Muscle layer of colon (tissue), 2 donors: ENCODE results near the gene NGDN.
A peak's percentile ranks its signal among the peaks of the same experiment; 100 is the strongest.

Source experiments
- H3K27ac ChIP-seq: one replicate; pipeline ENCODE4 v1.7.0; 2013; ENCODE audit warnings: low read depth, mild to moderate bottlenecking, low read length, moderate library complexity
- H3K27me3 ChIP-seq, 2 donors: one replicate each; pipeline ENCODE4 v1.7.0; 2013; ENCODE audit warnings: low read length in 2 of 2, mild to moderate bottlenecking in 2 of 2; ENCODE audit not compliant: insufficient read depth in 2 of 2, control insufficient read depth in 1 of 2
- H3K36me3 ChIP-seq: one replicate; pipeline ENCODE4 v1.7.0; 2013; ENCODE audit warnings: mild to moderate bottlenecking, low read length; ENCODE audit not compliant: insufficient read depth
- H3K4me1 ChIP-seq: one replicate; pipeline ENCODE4 v1.7.0; 2013; ENCODE audit warnings: mild to moderate bottlenecking, low read length; ENCODE audit not compliant: insufficient read depth
- H3K4me3 ChIP-seq, 2 donors: one replicate each; pipeline ENCODE4 v1.7.0; 2013; ENCODE audit warnings: low read length in 2 of 2, low read depth in 1 of 2, mild to moderate bottlenecking in 1 of 2, moderate library complexity in 1 of 2
- H3K9ac ChIP-seq: one replicate; pipeline ENCODE4 v1.7.0; 2013; ENCODE audit warnings: low read length
- H3K9me3 ChIP-seq: one replicate; pipeline ENCODE4 v1.7.0; 2013; ENCODE audit warnings: mild to moderate bottlenecking, low read length
- donor health status: abdominal sarcoma.
- donor health status: Adenocarcinoma of cecum.

The NGDN gene

GRCh38 chr14:23457587-23458445 is 11.7 kb upstream of the NGDN start:
- Histone ChIP-seq H3K36me3 (no peaks in the 10 kb centered on the region), H3K4me1 (no peaks in the 10 kb centered on the region), H3K9me3 (no peaks in the 10 kb centered on the region), H3K27ac (no peak overlapping the region), H3K4me3 (no peak overlapping the region), H3K27me3 (no peaks in the 10 kb centered on the region), H3K9ac (no peak overlapping the region)

- Histone ChIP-seq H3K36me3 (no peaks in the 10 kb centered on the region), H3K4me3 (no peak overlapping the region), H3K9me3 (no peaks in the 10 kb centered on the region), H3K9ac (no peak overlapping the region), H3K27me3 (no peaks in the 10 kb centered on the region), H3K27ac (no peak overlapping the region), H3K4me1 (no peaks in the 10 kb centered on the region)
Measured at GRCh38 chr14:23460960-23461359, 8.5 kb upstream of the NGDN start.

DNA sequence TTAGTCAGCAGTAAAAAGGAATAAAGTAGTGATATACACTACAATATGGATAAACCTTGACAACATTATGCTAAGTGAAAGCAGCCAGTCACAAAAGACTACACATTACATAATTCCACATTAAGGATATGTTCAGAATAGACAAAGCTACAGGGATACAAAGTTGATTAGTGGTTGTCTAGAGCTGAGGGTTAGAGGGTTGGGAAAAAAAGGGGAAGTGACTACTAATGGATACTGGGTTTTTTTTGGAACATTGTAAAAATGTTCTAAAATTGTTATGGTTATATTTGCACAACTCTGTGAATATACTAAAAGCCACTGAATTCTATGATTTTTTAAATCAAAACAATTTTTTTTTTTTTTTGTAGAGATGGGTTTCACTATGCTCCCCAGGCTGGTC is 4.8 kb upstream of the NGDN start:
- H3K27me3 ChIP-seq = no peaks in the 10 kb centered on the region
- no peaks in the 10 kb centered on the region for H3K9me3 ChIP-seq
- no peak overlapping the region for H3K4me3 ChIP-seq
- H3K9ac ChIP-seq = no peak overlapping the region
- peaks cover 6% of the 10 kb centered on the region for H3K4me1 ChIP-seq
- H3K27ac ChIP-seq = no peak overlapping the region
- H3K36me3 ChIP-seq = no peaks in the 10 kb centered on the region

- no peaks in the 10 kb centered on the region for H3K27me3 ChIP-seq
- no peaks in the 10 kb centered on the region for H3K9me3 ChIP-seq
- H3K4me3 ChIP-seq = no peak overlapping the region
- no peak overlapping the region for H3K9ac ChIP-seq
- no peaks in the 10 kb centered on the region for H3K36me3 ChIP-seq
- H3K4me1 ChIP-seq = peaks cover 10% of the 10 kb centered on the region
- no peak overlapping the region for H3K27ac ChIP-seq
Measured at GRCh38 chr14:23465261-23465660, 4.2 kb upstream of the NGDN start.

- H3K9me3 ChIP-seq = no peaks in the 10 kb centered on the region
- peak overlapping the region; percentile 56 for H3K27ac ChIP-seq
- H3K9ac ChIP-seq = no peak overlapping the region
- peaks cover 21% of the 10 kb centered on the region for H3K36me3 ChIP-seq
- H3K27me3 ChIP-seq = no peaks in the 10 kb centered on the region
- H3K4me3 ChIP-seq = peak overlapping the region; percentile 10 to 92
- H3K4me1 ChIP-seq = peaks cover 18% of the 10 kb centered on the region
Measured at GRCh38 chr14:23468704-23469126, 788 bp upstream of the NGDN start.

DNA sequence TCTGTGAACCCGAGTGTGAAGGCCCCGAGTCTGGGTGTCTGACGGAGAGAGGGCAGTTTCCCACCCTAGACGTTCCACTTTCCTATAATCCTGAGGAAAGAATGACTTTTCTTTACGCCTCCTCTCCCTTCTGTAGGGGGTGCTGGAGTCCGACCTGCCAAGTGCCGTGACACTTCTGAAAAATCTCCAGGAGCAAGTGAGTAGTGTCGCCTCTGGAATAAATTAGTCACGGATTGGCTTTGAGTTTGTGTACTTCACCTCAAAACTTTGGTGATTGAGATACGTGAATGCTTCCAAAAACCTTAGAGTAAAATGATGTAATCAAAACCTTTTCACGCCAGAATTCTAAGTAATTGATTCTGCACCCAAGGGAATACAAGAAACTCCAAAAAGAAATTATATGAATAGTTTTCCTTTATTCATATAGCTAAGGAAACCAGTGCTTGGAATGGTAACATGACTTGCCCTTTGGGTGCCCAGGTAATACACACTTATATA is 452 bp downstream of the NGDN start:
- Histone ChIP-seq H3K4me1 (peaks cover 18% of the 10 kb centered on the region), H3K27me3 (no peaks in the 10 kb centered on the region), H3K27ac (peak overlapping the region; percentile 84), H3K9me3 (no peaks in the 10 kb centered on the region), H3K4me3 (peak overlapping the region; percentile 92 to 99), H3K9ac (peak overlapping the region; percentile 81), H3K36me3 (peaks cover 31% of the 10 kb centered on the region)

DNA sequence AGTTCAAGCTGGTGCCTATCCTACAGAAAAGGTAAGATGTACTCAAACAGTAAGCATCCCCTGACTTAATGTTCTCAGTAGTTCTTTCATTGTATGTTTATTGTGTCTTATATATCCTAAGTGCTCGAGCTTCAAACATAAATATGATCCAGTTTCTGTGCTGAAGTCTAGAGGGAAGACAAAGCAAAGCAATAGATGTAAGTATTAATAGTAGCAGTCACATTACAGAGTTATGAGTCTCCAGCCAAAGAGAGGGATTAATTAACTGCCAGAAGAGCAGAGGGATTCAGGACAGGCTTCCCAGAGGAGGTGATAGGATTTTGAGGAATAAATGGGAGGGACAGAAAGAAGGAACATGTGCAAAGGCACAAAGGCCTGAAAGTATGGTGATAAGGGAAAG is 1.4 kb downstream of the NGDN start:
- no peak overlapping the region for H3K27ac ChIP-seq
- H3K9ac ChIP-seq = no peak overlapping the region
- no peaks in the 10 kb centered on the region for H3K9me3 ChIP-seq
- peaks cover 41% of the 10 kb centered on the region for H3K36me3 ChIP-seq
- H3K4me1 ChIP-seq = peaks cover 18% of the 10 kb centered on the region
- H3K4me3 ChIP-seq = no peak overlapping the region
- H3K27me3 ChIP-seq = no peaks in the 10 kb centered on the region

DNA sequence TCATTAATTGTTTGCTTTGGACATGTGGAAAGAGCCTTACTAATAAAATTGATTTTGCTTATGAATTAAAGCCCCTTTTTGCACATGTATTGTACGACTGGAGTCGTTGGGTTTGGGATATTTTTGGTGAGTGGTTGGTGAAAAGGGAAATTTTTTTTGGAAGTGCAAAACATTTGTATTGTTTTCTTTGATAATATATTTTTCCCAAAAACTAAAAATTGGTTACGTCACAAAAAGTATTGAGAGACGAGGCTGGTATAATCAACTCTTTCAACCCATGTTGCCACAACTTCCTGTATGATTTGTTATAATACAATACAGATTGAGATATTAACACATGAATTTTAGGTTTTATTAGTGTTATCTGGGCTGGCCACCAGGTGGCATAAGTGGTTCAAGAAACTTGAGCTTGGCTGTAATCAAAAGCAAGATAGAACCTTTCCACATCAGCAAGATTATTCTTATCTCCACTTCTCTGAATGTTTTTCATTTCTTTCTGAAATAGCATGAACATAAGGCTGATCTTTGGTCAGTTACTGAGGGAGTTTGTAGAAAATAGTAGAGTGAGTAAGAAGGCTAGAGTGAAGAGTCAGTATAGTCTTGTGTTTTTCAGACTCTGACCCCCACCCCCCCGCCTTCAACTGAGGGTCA is 8.7 kb downstream of the NGDN start:
- no peaks in the 10 kb centered on the region for H3K27me3 ChIP-seq
- H3K9ac ChIP-seq = no peak overlapping the region
- H3K27ac ChIP-seq = no peak overlapping the region
- peaks cover 43% of the 10 kb centered on the region for H3K36me3 ChIP-seq
- no peaks in the 10 kb centered on the region for H3K4me1 ChIP-seq
- H3K9me3 ChIP-seq = no peaks in the 10 kb centered on the region
- no peak overlapping the region for H3K4me3 ChIP-seq

DNA sequence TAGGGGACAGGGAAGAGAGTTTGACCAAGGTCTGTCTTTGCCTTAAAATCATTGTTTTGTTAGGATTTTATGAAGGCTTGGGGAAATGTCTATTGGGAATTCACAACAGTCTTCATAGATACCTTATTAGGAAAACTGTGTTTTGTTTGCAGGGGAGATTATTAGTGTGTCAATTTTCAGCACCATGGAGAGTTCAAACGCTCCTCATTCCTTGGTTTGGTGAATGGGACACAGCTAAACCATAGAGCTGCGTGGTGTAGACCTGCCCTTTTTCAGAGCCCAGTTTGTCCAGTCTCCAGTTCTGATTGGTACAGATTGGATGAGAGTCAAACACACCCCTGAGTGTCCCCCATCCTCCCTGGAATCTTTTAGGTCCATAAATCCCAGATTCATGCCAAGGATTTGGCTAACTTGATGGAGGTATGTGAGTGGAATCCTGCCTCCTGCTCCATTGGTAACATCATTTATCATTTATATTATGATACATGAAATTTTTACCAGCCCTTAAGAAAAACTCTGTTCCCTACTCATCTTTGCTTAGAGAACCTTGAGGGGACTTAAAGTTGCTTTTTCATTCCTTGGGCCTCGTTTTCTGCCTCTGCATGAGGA is 12.0 kb downstream of the NGDN start:
- H3K4me3 ChIP-seq = no peak overlapping the region
- peaks cover 17% of the 10 kb centered on the region for H3K36me3 ChIP-seq
- no peaks in the 10 kb centered on the region for H3K9me3 ChIP-seq
- H3K9ac ChIP-seq = no peak overlapping the region
- no peaks in the 10 kb centered on the region for H3K4me1 ChIP-seq
- no peaks in the 10 kb centered on the region for H3K27me3 ChIP-seq
- H3K27ac ChIP-seq = no peak overlapping the region

DNA sequence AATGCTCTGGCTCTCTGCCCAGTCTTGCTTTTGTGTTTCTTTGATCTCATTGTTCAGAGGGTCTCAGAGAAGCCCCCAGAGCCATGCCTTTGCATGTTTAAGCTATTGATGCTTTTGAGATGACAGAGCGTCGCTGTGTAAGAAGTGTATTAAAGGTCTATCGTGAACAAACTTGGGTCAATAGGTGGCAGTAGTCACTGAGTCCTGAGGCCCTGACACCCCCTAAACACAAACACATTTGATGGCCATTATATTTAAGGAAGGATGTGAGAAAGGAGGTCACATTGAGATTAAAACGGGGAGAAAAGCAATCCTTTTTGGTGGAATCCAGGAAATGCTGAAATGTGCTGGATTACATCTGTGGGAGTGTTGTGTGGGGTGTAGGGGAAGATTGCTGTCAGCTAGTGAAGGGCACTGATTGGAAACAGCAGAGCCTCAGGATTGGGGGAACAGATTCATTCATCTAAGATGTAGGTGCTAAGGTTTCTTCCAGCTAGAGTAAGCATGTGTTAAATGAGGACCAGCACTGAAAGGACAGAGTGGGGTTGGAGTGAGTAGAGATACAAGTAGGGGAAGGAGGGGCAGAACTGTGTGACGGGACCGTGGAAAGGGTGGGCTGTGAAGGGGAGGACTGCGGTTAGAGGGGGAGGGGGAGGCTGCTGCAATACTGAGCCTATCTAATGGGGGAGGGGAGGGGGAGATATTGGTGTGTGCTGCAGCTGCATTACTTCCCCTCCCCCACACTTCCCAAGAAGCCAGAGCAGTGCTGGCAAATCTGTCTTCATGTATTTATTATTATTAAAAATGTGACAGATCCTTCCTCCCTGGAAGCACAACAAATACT is 12.7 kb downstream of the NGDN start:
- no peaks in the 10 kb centered on the region for H3K27me3 ChIP-seq
- H3K4me1 ChIP-seq = no peaks in the 10 kb centered on the region
- no peaks in the 10 kb centered on the region for H3K9me3 ChIP-seq
- H3K4me3 ChIP-seq = no peak overlapping the region
- H3K9ac ChIP-seq = no peak overlapping the region
- no peak overlapping the region for H3K27ac ChIP-seq
- peaks cover 15% of the 10 kb centered on the region for H3K36me3 ChIP-seq

- no peaks in the 10 kb centered on the region for H3K27me3 ChIP-seq
- H3K9me3 ChIP-seq = no peaks in the 10 kb centered on the region
- H3K9ac ChIP-seq = no peak overlapping the region
- H3K4me3 ChIP-seq = no peak overlapping the region
- no peaks in the 10 kb centered on the region for H3K4me1 ChIP-seq
- H3K36me3 ChIP-seq = peaks cover 10% of the 10 kb centered on the region
- H3K27ac ChIP-seq = no peak overlapping the region
Measured at GRCh38 chr14:23482823-23483148, 13.3 kb downstream of the NGDN start.
